PFSK-1 (cell line): ENCODE data around the gene DDX54.

Experiments used
- REST ChIP-seq, 2 experiments: IDR thresholded peaks; 2 replicates each; pipeline versions ENCODE4 v1.6.1 to v1.8.0; 2011 to 2012; ENCODE audit warnings: low read depth in 2 of 2, low read length in 2 of 2, control low read depth in 1 of 2, inconsistent platforms in 1 of 2, mild to moderate bottlenecking in 1 of 2, moderate library complexity in 1 of 2; ENCODE audit not compliant: insufficient read depth in 1 of 2
- SIN3A ChIP-seq: IDR thresholded peaks from 2 replicates; pipeline ENCODE4 v1.6.1; 2012; ENCODE audit warnings: mild to moderate bottlenecking, low read length, moderate library complexity, borderline replicate concordance; ENCODE audit not compliant: insufficient read depth

GRCh38 chr12:113169697-113170096 lies 15.6 kb downstream of the DDX54 start:
- TF ChIP-seq SIN3A (no peak), REST (IDR thresholded peaks at IDR 0.05; ENCODE audit: insufficient read depth in 1 of 2, low read depth in 2 of 2, low read length in 2 of 2) (no peak)
